SW480 (cell line): ENCODE measurements around the gene SYT2.
"Not testable (repeated sequence)": the region's sequence is repeated elsewhere in the genome, so short reads cannot be mapped to it uniquely, and the experiment has no call there.

Source experiments
- DNase-seq: peaks from one replicate; pipeline ENCODE4 v3.0.0-alpha.2; 2016; ENCODE audit warnings: low spot score

SYT2 gene

GRCh38 chr1:202546796-202547195 lies 163.5 kb downstream of the SYT2 start:
- DNase-seq: not testable (repeated sequence)

- not testable (repeated sequence) for DNase-seq
These were observed 163.9 kb downstream of the SYT2 start for GRCh38 chr1:202546377-202546776.

GRCh38 chr1:202545647-202546303 lies 164.5 kb downstream of the SYT2 start:
- DNase-seq: not testable (repeated sequence)

- DNase-seq: not testable (repeated sequence)
These were observed 165.3 kb downstream of the SYT2 start for GRCh38 chr1:202544766-202545449.

- DNase-seq: not testable (repeated sequence)
These were observed 166.7 kb downstream of the SYT2 start for GRCh38 chr1:202543537-202543936.

- DNase-seq: not testable (repeated sequence)
These were observed 167.8 kb downstream of the SYT2 start for GRCh38 chr1:202542415-202542814.

- not testable (repeated sequence) for DNase-seq
These were observed 169.4 kb downstream of the SYT2 start for GRCh38 chr1:202540858-202541257.
